HG02623 (cell line): ENCODE data around the gene GTF2H1.
"Not testable (repeated sequence)": the region's sequence is repeated elsewhere in the genome, so short reads cannot be mapped to it uniquely, and the experiment has no call there.

Experiments used
- ATAC-seq: cut with Tn5 transposase; IDR thresholded peaks from one replicate; pipeline ENCODE4 v1.9.1; 2021; ENCODE audit warnings: moderate library complexity; ENCODE audit not compliant: unreplicated experiment

Gene GTF2H1

DNA sequence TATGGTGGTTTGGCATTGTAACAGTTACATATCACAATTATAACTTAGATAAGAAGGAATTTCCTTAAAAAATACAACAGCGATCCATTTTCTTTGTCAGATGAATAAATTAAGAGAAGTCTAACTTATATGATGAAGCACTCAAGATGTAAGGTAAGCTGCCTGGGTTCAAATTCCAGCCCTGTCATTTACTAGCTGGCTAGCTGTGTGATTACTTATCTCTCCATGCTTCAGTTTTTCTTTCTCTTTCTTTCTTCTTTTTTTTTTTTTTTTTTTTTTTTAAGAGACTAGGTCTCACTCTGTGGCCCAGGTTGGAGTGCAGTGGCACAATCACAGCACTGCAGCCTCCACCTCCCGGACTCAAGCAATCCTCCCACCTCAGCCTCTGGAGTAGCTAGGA lies 49.8 kb downstream of the GTF2H1 start:
- ATAC-seq = no peak

GRCh38 chr11:18374956-18375355 lies 52.6 kb downstream of the GTF2H1 start:
- no peak for ATAC-seq

GRCh38 chr11:18375941-18376340 lies 53.6 kb downstream of the GTF2H1 start:
- ATAC-seq = no peak

DNA sequence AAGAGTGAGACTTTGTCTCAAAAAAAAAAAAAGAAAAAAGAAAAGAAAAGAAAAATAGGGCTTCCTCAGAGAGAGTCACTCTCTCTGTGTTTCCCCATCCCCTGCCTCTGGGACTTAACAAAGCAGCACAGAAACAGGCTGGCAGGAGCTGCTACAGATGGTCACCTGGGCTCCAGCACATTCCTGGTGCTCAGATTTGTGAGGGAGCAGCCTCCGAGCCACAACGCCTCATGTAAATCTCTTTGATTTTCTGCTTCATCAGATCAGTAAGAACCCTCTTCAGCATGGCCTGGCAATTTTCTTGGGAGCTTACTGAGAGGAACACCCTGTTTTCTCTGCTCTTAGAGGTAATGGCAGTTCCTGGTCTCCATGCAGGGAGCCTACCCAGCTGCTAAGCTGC lies 56.8 kb downstream of the GTF2H1 start:
- no peak for ATAC-seq

GRCh38 chr11:18383388-18384156 lies 61.2 kb downstream of the GTF2H1 start:
- peak; percentile 87 for ATAC-seq

DNA sequence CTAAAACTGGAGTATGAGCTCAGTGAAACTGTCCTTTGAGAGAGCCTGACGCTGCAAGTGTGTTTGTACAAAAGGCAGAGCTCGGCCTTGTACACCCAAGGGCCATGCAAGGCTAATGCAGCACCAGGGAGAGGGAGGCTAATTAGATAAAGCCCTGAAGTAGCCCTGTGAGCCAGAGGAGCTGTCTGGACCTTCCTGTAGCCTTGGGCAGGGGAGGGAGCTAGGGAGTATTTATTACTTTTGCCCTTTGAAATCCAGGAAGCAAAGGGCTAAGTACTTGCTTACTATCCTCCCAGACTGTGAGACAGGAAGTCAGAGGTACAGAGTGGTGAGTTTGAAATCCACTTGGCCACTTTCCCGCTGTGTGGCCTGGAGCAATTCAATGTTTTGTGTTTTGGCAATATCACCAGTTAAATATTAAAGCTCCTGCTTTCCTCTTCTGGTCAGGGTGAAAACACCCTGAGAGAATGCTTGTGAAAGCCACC lies 61.8 kb downstream of the GTF2H1 start:
- peak; percentile 33 for ATAC-seq

- ATAC-seq = no peak
Observed at GRCh38 chr11:18390088-18390487, 67.7 kb downstream of the GTF2H1 start.

GRCh38 chr11:18392434-18393321 lies 70.3 kb downstream of the GTF2H1 start:
- ATAC-seq = no peak

GRCh38 chr11:18393581-18394274 lies 71.4 kb downstream of the GTF2H1 start:
- no peak for ATAC-seq

DNA sequence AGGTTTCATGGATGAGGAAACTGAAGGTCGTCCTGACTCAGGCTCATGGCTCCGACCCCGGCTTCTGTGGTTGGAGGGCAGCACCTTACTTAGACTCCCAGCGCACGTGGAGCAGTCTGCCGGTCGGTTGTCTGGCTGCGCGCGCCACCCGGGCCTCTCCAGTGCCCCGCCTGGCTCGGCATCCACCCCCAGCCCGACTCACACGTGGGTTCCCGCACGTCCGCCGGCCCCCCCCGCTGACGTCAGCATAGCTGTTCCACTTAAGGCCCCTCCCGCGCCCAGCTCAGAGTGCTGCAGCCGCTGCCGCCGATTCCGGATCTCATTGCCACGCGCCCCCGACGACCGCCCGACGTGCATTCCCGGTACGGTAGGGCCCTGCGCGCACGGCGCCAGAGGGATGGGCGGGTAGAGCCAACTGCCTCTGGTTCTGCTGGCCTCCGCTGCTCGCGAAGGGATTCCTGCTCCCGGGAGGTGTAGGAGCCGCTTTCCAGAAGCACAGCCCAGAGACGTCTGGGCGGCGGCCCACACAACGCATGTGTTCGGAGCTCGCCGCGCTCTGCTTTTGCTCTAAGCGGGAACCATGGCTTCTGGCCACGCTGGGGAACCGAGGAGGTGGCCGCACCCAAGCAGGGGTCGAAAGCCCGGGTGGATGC lies 72.0 kb downstream of the GTF2H1 start, which contains the start of gene LDHA:
Gene LDHA (plus strand): TSS at position 289 of the 653 bp plus-strand sequence. CDS start 2,280 bp downstream, outside the sequence.
- peak; percentile 65 for ATAC-seq

GRCh38 chr11:18394928-18395734 lies 72.8 kb downstream of the GTF2H1 start:
- ATAC-seq = no peak

GRCh38 chr11:18395735-18396504 lies 73.6 kb downstream of the GTF2H1 start:
- peak; percentile 55 for ATAC-seq

- ATAC-seq = no peak
Observed at GRCh38 chr11:18397921-18398320, 75.6 kb downstream of the GTF2H1 start.

- not testable (repeated sequence) for ATAC-seq
Observed at GRCh38 chr11:18401077-18401476, 78.7 kb downstream of the GTF2H1 start.

- ATAC-seq = no peak
Observed at GRCh38 chr11:18404062-18404461, 81.7 kb downstream of the GTF2H1 start.

GRCh38 chr11:18407400-18407799 lies 85.0 kb downstream of the GTF2H1 start:
- ATAC-seq = not testable (repeated sequence)

DNA sequence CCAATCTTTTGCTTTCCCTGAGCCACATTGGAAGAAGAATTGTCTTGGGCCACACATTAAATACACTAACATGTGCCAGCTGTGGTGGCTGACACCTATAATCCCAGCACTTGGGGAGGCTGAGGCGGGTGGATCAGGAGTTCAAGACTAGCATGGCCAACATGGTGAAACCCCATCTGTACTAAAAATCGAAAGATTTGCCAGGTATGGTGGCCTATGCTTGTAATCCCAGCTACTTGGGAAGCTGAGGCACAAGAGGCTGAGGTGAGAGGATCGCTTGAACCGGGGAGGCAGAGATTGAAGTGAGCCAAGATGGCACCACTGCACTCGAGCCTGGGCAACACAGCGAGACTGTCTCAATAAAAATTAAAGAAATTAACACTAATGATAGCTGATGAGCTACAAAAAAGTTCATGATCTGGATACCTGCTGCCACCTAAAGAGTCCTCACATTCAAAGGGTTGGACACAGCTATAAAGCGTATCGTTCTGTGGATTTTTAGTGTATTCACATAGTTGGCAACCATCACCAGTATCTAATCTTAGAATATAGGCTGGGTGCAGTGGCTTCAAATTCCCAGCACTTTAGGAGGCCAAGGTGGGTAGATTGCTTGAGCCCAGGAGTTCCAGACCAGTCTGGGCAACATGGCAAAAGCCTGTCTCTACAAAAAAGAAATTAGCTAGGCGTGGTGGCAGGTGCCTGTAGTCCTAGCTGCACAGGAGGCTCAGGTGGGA lies 86.4 kb downstream of the GTF2H1 start:
- ATAC-seq = no peak

DNA sequence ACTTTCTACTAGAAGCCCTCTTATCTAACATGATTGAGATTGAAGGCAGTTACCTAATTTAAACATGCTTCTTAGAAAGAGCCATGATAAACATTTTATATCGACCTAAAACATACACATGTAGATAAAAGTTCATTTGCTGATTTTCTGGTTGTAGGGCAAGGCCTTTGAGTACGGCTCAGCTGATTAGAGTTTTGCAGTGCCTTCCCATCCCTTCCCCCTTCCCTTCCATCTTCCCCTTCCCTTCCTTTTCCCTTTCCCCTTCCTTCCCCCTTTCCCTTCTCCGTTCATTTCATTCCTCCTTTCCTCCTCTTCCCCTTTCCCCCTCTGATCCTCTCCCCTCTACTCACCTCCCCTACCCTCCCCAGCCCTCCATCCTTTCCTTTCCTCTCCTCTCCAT lies 94.1 kb downstream of the GTF2H1 start:
- ATAC-seq = no peak
